ENCODE results near the gene CCDC47. TPM values are rescaled to one million over a fixed set of nuclear protein-coding genes. Genes with fewer than 3 reads are reported as not detected.

CCDC47 gene
- total and polyA plus RNA-seq, 2 of the 13 experiments (the other 11 are each of a cell fraction or from before 2014, with no cell fraction given): 59.3 to 99.5 TPM

DNA sequence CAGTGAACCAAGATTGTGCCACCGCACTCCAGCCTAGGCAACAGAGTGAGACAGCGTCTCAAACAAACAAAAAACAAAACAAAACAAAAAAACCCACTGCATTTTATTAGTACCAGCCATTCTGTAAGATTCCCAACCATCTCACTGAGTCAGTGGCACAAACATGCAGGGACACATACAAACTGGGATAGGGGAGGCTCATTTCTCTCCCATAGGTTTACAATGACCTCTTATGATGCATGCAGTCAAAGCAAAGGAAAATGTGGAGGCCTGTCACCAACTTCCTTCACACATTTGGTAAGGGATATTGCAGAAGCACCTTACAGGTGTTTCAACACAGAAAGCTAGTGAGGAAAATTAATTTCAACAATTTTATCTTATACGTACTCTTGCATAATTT lies 19.4 kb downstream of the CCDC47 start:
- BruUV-seq (replicated peaks): no TSS peak
- Histone ChIP-seq H3K4me1 (ENCODE audit: insufficient read depth, low read length) (no peaks in the 10 kb centered on the region), H3K36me3 (replicated peaks in 1 of 2; ENCODE audit: control insufficient read depth in 1 of 2, insufficient read depth in 2 of 2, low read length in 2 of 2) (peaks cover 24 to 83% of the 10 kb centered on the region in 2 experiments), H3K27me3 (ENCODE audit: control insufficient read depth in 1 of 2, insufficient read depth in 2 of 2, low read length in 2 of 2) (no peaks in the 10 kb centered on the region), H3K9me3 (ENCODE audit: low read length) (no peaks in the 10 kb centered on the region), H3K79me2 (ENCODE audit: insufficient read depth, low read length) (no peaks in the 10 kb centered on the region), H3K27ac (ENCODE audit: extremely low read length, insufficient read depth, low read length) (no peak overlapping the region), H3K4me3 (replicated peaks in 1 of 3; ENCODE audit: insufficient read depth in 1 of 3, low read depth in 2 of 3, low read length in 3 of 3) (no peak overlapping the region), H3K4me2 (ENCODE audit: low read depth, low read length) (no peak overlapping the region), H3K9ac (ENCODE audit: insufficient read depth, low read depth, low read length) (no peak overlapping the region), H2AFZ (ENCODE audit: low read length) (no peak overlapping the region), H4K20me1 (ENCODE audit: insufficient read depth, low read length) (no peaks in the 10 kb centered on the region)
- no peak for FAIRE-seq
- 98% methylated on average over 3 of the region's 3 CpGs for WGBS (ENCODE audit: low lambda C conversion rate)
- TF ChIP-seq, protein P1, sequence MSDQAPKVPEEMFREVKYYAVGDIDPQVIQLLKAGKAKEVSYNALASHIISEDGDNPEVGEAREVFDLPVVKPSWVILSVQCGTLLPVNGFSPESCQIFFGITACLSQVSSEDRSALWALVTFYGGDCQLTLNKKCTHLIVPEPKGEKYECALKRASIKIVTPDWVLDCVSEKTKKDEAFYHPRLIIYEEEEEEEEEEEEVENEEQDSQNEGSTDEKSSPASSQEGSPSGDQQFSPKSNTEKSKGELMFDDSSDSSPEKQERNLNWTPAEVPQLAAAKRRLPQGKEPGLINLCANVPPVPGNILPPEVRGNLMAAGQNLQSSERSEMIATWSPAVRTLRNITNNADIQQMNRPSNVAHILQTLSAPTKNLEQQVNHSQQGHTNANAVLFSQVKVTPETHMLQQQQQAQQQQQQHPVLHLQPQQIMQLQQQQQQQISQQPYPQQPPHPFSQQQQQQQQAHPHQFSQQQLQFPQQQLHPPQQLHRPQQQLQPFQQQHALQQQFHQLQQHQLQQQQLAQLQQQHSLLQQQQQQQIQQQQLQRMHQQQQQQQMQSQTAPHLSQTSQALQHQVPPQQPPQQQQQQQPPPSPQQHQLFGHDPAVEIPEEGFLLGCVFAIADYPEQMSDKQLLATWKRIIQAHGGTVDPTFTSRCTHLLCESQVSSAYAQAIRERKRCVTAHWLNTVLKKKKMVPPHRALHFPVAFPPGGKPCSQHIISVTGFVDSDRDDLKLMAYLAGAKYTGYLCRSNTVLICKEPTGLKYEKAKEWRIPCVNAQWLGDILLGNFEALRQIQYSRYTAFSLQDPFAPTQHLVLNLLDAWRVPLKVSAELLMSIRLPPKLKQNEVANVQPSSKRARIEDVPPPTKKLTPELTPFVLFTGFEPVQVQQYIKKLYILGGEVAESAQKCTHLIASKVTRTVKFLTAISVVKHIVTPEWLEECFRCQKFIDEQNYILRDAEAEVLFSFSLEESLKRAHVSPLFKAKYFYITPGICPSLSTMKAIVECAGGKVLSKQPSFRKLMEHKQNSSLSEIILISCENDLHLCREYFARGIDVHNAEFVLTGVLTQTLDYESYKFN (CRISPR knock-in tag; conservative IDR thresholded peaks at IDR 0.05): no peak
- TF ChIP-seq ZNF883 (CRISPR knock-in tag; IDR thresholded peaks at IDR 0.05; ENCODE audit: not compliant biosample characterization) (no peak), PLRG1 (conservative IDR thresholded peaks at IDR 0.05) (no peak), NCOA1 (CRISPR knock-in tag; IDR thresholded peaks at IDR 0.05) (no peak), ZSCAN22 (CRISPR knock-in tag; IDR thresholded peaks at IDR 0.05) (no peak), TCF7 (IDR thresholded peaks at IDR 0.05; ENCODE audit: low read depth) (no peak), ZFP90 (CRISPR knock-in tag; IDR thresholded peaks at IDR 0.05; ENCODE audit: borderline replicate concordance) (no peak), NR1H2 (CRISPR knock-in tag; IDR thresholded peaks at IDR 0.05; ENCODE audit: borderline replicate concordance, low read depth) (no peak), ZNF224 (CRISPR knock-in tag; IDR thresholded peaks at IDR 0.05) (no peak), SP1 (IDR thresholded peaks at IDR 0.05) (no peak), SP1 (CRISPR knock-in tag; IDR thresholded peaks at IDR 0.05) (no peak), JARID2 (CRISPR knock-in tag; IDR thresholded peaks at IDR 0.05; ENCODE audit: insufficient replicate concordance) (no peak), MED1 (CRISPR knock-in tag; IDR thresholded peaks at IDR 0.05) (no peak), ZNF891 (CRISPR knock-in tag; IDR thresholded peaks at IDR 0.05) (no peak), ZKSCAN8 (CRISPR knock-in tag; IDR thresholded peaks at IDR 0.05; ENCODE audit: borderline replicate concordance) (no peak), EZH2 (conservative IDR thresholded peaks at IDR 0.05; ENCODE audit: low read depth, low read length) (no peak), THAP11 (CRISPR knock-in tag; IDR thresholded peaks at IDR 0.05) (no peak)
- TF ChIP-seq, protein P2, sequence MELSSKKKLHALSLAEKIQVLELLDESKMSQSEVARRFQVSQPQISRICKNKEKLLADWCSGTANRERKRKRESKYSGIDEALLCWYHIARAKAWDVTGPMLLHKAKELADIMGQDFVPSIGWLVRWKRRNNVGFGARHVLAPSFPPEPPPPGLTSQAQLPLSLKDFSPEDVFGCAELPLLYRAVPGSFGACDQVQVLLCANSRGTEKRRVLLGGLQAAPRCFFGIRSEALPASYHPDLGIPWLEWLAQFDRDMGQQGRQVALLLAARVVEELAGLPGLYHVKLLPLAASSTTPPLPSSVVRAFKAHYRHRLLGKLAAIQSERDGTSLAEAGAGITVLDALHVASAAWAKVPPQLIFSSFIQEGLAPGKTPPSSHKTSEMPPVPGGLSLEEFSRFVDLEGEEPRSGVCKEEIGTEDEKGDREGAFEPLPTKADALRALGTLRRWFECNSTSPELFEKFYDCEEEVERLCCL (CRISPR knock-in tag; IDR thresholded peaks at IDR 0.05; ENCODE audit: borderline replicate concordance): no peak
- no peak for ATAC-seq
- ChIA-PET CTCF (ENCODE audit: low intra/inter-chr PET ratio, low total read pairs) (no interaction called here), POLR2A (no interaction called here)
- DNase-seq (ENCODE audit: low spot score): no peak
- in situ Hi-C loops (cut with HindIII; ENCODE audit: extremely low pct_ligation_motif_present, low pct_unique_long_range_greater_than_20kb): no loop called here
- intact Hi-C loops (cut with micrococcal nuclease; ENCODE audit: unreplicated experiment): no loop called here
